Liver (tissue), 9 donors: Measurements from ENCODE around the gene ARL17B. TPM values are rescaled to one million over a fixed set of nuclear protein-coding genes. Genes with fewer than 3 reads are reported as not detected.
"Not testable (repeated sequence)": the region's sequence is repeated elsewhere in the genome, so short reads cannot be mapped to it uniquely, and the experiment has no call there.

ENCODE experiments used
- DNase-seq: peaks from one replicate; pipeline ENCODE4 v3.0.0-alpha.2; 2017; ENCODE audit warnings: low spot score
- H3K27ac ChIP-seq, 2 donors: one replicate each; pipeline ENCODE4 v1.7.0; 2013; ENCODE audit warnings: inconsistent platforms in 2 of 2, low read length in 2 of 2, control low read depth in 1 of 2, low read depth in 1 of 2, mild to moderate bottlenecking in 1 of 2
- H3K27me3 ChIP-seq, 4 donors: one replicate each; pipeline versions ENCODE4 v1.6.1 to v1.7.0; 2013; ENCODE audit warnings: low read length in 3 of 4, inconsistent platforms in 1 of 4, mild to moderate bottlenecking in 1 of 4, moderate library complexity in 1 of 4; ENCODE audit not compliant: control insufficient read depth in 4 of 4, insufficient read depth in 4 of 4
- H3K36me3 ChIP-seq, 4 donors: one replicate each; pipeline versions ENCODE4 v1.6.1 to v1.7.0; 2013; ENCODE audit warnings: low read length in 3 of 4, mild to moderate bottlenecking in 3 of 4, low read depth in 1 of 4, moderate library complexity in 1 of 4; ENCODE audit not compliant: control insufficient read depth in 4 of 4, insufficient read depth in 3 of 4
- H3K4me1 ChIP-seq, 4 donors: one replicate each; pipeline versions ENCODE4 v1.6.1 to v1.7.0; 2013; ENCODE audit warnings: low read length in 3 of 4, mild to moderate bottlenecking in 3 of 4, moderate library complexity in 1 of 4; ENCODE audit not compliant: control insufficient read depth in 4 of 4, insufficient read depth in 4 of 4
- H3K4me3 ChIP-seq, 3 donors: one replicate each; pipeline versions ENCODE4 v1.6.1 to v1.7.0; 2013; ENCODE audit warnings: low read length in 3 of 3, control low read depth in 1 of 3, low read depth in 1 of 3, mild to moderate bottlenecking in 1 of 3
- H3K9ac ChIP-seq, 2 donors: one replicate each; pipeline ENCODE4 v1.7.0; 2013; ENCODE audit warnings: low read length in 2 of 2, mild to moderate bottlenecking in 2 of 2, moderate library complexity in 2 of 2, control low read depth in 1 of 2, low read depth in 1 of 2
- H3K9me3 ChIP-seq, 4 donors: one replicate each; pipeline versions ENCODE4 v1.6.1 to v1.7.0; 2013; ENCODE audit warnings: low read length in 3 of 4; ENCODE audit not compliant: control insufficient read depth in 4 of 4
- WGBS: extraction: QIAGEN DNeasy Blood & Tissue Kit; methylation state at CpG from one replicate; pipeline ENCODE4 v1.1.7; 2013; 5-methylcytosine and 5-hydroxymethylcytosine counted together
- polyA plus RNA-seq, 2 donors: library from polyadenylated mRNA; stranded (reverse) in 1 of 2; unstranded in 1 of 2; fragments of 200-250 nt in 1 of 2; fragments of >200 nt in 1 of 2; fragmentation: Nextera tagmentation in 1 of 2; extraction: Ambion mirVana in 1 of 2; gene quantifications; one replicate each; pipeline versions ENCODE4 v1.2.1 to v1.2.3, GENCODE V29; 2013 to 2015
- total RNA-seq, 2 donors: library from RNA; depleted of rRNA; stranded (reverse); fragments of >200 nt; gene quantifications; one replicate each; pipeline ENCODE4 v1.2.3, GENCODE V29; 2014
- donor health status: healthy.
- donor health status: healthy.
- donor health status: healthy.
- donor health status: healthy.
- donor health status: healthy.

The ARL17B gene
- total and polyA plus RNA-seq, 4 donors = 1.9 to 8.7 (median 4.8) TPM

- not testable (repeated sequence) for H3K36me3 ChIP-seq, H3K9me3 ChIP-seq, DNase-seq, H3K27ac ChIP-seq, H3K4me3 ChIP-seq, H3K4me1 ChIP-seq, H3K9ac ChIP-seq, H3K27me3 ChIP-seq
These were observed 23.9 kb upstream of the ARL17B start for GRCh38 chr17:46385491-46385890.

DNA sequence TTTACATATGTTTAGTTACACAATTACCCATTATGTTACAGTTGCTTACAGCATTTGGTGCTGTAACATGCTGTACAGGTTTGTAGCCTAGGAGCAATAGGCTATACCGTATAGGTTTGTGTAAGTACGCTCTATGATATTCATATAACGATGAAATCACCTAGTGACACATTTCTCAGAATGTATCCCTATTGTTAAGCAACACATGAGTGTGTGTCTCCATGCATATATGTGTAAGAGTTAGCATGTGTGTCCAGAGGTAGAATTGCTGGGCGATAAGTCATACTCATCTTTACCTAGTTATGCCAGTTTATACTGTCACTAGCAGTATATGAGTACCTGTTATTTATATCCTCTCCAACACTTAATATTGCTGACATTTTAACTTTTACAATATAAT is 21.6 kb upstream of the ARL17B start:
- H3K9me3 ChIP-seq, H3K27ac ChIP-seq, DNase-seq, H3K9ac ChIP-seq, H3K4me3 ChIP-seq, H3K4me1 ChIP-seq, H3K36me3 ChIP-seq, H3K27me3 ChIP-seq: not testable (repeated sequence)
- WGBS = 98% methylated on average over 3 of the region's 4 CpGs

GRCh38 chr17:46373418-46373817 is 11.9 kb upstream of the ARL17B start:
- H3K27me3 ChIP-seq, H3K27ac ChIP-seq, H3K4me1 ChIP-seq, DNase-seq, H3K36me3 ChIP-seq, H3K9me3 ChIP-seq, H3K4me3 ChIP-seq, H3K9ac ChIP-seq: not testable (repeated sequence)
- WGBS = no CpG with 5 or more reads among the region's 7 CpGs

DNA sequence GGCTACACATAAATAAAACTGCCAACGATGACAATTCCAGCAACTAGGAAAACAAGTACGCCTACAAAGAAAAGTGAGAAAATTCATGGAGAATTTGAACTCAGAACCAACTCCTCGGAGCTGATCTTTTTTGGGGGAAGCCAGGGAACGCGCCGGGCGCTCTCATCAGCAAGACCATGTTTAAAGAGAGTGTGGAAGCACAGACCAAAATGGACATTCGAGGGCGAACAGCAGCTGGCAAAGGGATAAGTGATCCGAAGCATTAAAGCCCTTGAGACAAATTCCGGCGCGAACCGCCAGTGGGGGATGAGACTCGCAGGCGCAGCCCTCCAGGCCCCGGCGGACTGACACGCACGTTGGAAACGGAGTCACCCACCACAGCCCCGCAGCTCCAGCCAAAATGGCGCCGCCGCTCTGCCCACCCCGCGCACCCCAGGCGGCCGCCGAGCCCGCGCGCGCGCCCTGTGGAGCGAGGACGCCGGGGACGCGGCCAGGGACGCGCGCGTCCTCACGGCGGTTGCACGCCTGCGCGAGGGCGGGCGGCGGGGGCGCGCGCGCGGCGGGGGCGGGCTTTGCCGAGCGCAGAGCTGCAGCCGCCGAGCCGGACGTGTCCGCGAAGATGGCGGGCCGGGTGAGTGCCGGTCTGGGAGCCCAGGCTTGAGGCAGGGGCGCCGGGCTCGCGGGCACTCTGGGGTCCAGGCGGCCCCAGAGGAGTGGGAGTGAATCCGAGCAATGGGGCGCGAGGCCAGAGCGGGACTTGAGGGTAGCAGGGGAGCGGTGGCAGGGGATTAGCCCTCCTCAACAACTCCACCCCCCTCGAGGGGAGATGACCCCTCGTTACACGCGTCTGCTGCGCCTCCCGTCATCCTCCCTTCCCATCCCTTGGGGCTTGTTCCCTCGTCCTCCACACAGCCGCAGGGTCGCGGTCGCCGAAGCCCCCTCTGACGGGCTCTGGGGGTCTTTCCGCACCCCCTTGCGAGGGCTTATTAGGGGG is 11.0 kb upstream of the ARL17B start:
- H3K9ac ChIP-seq, H3K9me3 ChIP-seq, DNase-seq, H3K27ac ChIP-seq, H3K36me3 ChIP-seq, H3K4me3 ChIP-seq, H3K27me3 ChIP-seq, H3K4me1 ChIP-seq: not testable (repeated sequence)
- no CpG with 5 or more reads among the region's 95 CpGs for WGBS

DNA sequence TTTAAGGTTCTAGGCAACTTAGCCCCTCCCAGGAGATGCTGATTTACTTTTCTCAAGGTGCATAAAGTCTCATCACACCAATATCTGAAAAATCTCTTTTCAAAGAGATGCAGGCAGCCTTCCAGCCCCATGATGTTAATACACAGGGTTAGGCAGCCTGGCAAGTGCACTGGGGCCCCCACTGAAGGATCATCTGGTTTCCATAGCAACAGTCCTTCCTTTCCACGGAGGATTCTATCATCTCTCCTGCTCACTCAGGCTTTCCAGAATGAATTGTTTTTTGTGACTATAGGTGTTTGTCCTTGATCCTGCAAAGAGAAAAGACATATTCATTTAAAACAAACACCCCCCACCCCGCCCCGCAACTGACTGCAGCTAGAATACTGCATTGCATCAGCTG is 6.0 kb upstream of the ARL17B start:
- not testable (repeated sequence) for DNase-seq, H3K9me3 ChIP-seq, H3K4me3 ChIP-seq, H3K27ac ChIP-seq, H3K27me3 ChIP-seq, H3K36me3 ChIP-seq, H3K9ac ChIP-seq, H3K4me1 ChIP-seq
- WGBS = no CpG with 5 or more reads among the region's 3 CpGs

DNA sequence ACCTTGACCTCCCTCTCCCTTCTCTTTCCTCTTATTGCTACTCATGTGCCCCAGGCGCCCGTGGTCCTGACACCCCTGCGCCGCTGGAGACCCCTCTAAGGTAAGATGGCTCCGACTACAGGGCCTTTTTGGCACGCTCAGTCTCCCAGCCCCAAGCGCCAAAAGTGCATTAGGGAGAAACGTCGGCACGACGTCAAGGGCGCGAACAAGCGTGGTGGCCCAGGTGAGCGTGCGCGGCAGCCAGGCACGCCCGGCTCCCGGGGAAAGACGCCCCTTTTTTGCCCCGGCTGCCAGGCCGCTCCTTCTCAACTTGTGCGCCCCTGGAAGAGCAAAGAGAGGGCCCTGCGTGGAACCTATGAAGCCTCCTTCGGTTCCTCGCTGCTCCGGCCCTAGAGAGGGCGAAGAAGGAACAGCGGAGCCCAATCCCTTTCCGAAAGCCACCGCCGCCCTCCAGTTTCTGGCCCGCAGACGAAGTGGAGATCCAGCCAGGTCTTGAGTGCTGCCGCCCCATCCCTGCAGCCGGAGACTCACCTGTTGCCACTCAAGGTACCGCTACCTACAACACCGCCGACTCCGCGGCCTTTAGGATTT is 326 bp downstream of the ARL17B start:
- H3K9ac ChIP-seq, H3K4me3 ChIP-seq, H3K4me1 ChIP-seq, H3K9me3 ChIP-seq, DNase-seq, H3K36me3 ChIP-seq, H3K27me3 ChIP-seq, H3K27ac ChIP-seq: not testable (repeated sequence)
- no CpG with 5 or more reads among the region's 42 CpGs for WGBS

GRCh38 chr17:46353856-46354255 is 7.7 kb downstream of the ARL17B start:
- not testable (repeated sequence) for H3K36me3 ChIP-seq, H3K4me1 ChIP-seq, H3K4me3 ChIP-seq, H3K9me3 ChIP-seq, H3K9ac ChIP-seq, DNase-seq, H3K27me3 ChIP-seq, H3K27ac ChIP-seq
- no CpG with 5 or more reads among the region's 4 CpGs for WGBS

DNA sequence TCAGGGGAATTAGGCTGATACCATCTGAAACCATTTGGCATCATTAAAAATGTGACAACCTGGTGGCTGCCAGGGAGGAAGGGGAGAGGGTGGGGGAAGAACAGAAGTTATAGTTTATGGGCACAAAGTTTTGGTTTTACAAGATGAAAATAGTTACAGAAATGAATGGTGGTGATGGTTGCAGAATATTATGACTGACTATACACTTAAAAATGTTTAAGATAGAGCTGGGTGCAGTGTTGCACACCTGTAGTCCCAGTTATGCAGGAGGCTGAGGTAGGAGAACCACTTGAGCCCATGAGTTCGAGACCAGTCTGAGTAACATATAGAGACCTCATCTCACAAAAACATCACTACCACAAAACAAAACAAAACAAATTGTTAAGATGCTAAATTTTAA is 12.5 kb downstream of the ARL17B start:
- H3K4me1 ChIP-seq, H3K4me3 ChIP-seq, H3K9me3 ChIP-seq, H3K27ac ChIP-seq, H3K36me3 ChIP-seq, H3K27me3 ChIP-seq, DNase-seq, H3K9ac ChIP-seq: not testable (repeated sequence)
- WGBS = no CpG with 5 or more reads among the region's 1 CpG
